HG02798 (cell line): ENCODE results near the gene DDX42.
A peak's percentile ranks its signal among the peaks of the same experiment; 100 is the strongest.
"Not testable (repeated sequence)": the region's sequence is repeated elsewhere in the genome, so short reads cannot be mapped to it uniquely, and the experiment has no call there.

Source experiments
- ATAC-seq: cut with Tn5 transposase; IDR thresholded peaks from one replicate; pipeline ENCODE4 v1.9.1; 2021; ENCODE audit warnings: mild to moderate bottlenecking; ENCODE audit not compliant: unreplicated experiment, poor library complexity

DDX42 gene

GRCh38 chr17:63773272-63774140, 464 bp upstream of the DDX42 start, which contains the start of gene CCDC47:
TSS of gene CCDC47 (minus strand) at chr17:63773597. CDS start at chr17:63766175, 7,422 bp downstream.
- ATAC-seq = peak; percentile 86

- no peak for ATAC-seq
Measured at GRCh38 chr17:63774969-63775265, 947 bp downstream of the DDX42 start.

GRCh38 chr17:63775420-63775819, 1.4 kb downstream of the DDX42 start:
- no peak for ATAC-seq

GRCh38 chr17:63780507-63780906, 6.5 kb downstream of the DDX42 start:
- no peak for ATAC-seq

- ATAC-seq = no peak
Measured at GRCh38 chr17:63780928-63781327, 7.0 kb downstream of the DDX42 start.

- ATAC-seq = no peak
Measured at GRCh38 chr17:63783522-63783921, 9.6 kb downstream of the DDX42 start.

- ATAC-seq = no peak
Measured at GRCh38 chr17:63785556-63785955, 11.6 kb downstream of the DDX42 start.

- ATAC-seq = no peak
Measured at GRCh38 chr17:63786117-63786516, 12.1 kb downstream of the DDX42 start.

- no peak for ATAC-seq
Measured at GRCh38 chr17:63786971-63787711, 13.2 kb downstream of the DDX42 start.

- ATAC-seq = no peak
Measured at GRCh38 chr17:63790057-63790456, 16.1 kb downstream of the DDX42 start.

- no peak for ATAC-seq
Measured at GRCh38 chr17:63792055-63792729, 18.2 kb downstream of the DDX42 start.

GRCh38 chr17:63796375-63796774, 22.4 kb downstream of the DDX42 start:
- not testable (repeated sequence) for ATAC-seq

GRCh38 chr17:63798572-63799106, 24.7 kb downstream of the DDX42 start:
- ATAC-seq = no peak

- no peak for ATAC-seq
Measured at GRCh38 chr17:63800783-63801182, 26.8 kb downstream of the DDX42 start.

- no peak for ATAC-seq
Measured at GRCh38 chr17:63804328-63804727, 30.4 kb downstream of the DDX42 start.

- ATAC-seq = no peak
Measured at GRCh38 chr17:63805591-63805990, 31.6 kb downstream of the DDX42 start.

- no peak for ATAC-seq
Measured at GRCh38 chr17:63809970-63810369, 36.0 kb downstream of the DDX42 start.

GRCh38 chr17:63816123-63816522, 42.2 kb downstream of the DDX42 start:
- no peak for ATAC-seq

- no peak for ATAC-seq
Measured at GRCh38 chr17:63816669-63817068, 42.7 kb downstream of the DDX42 start.

GRCh38 chr17:63817736-63818385, 43.9 kb downstream of the DDX42 start:
- ATAC-seq = no peak
